ENCODE results near the gene LRFN2.

The LRFN2 gene

DNA sequence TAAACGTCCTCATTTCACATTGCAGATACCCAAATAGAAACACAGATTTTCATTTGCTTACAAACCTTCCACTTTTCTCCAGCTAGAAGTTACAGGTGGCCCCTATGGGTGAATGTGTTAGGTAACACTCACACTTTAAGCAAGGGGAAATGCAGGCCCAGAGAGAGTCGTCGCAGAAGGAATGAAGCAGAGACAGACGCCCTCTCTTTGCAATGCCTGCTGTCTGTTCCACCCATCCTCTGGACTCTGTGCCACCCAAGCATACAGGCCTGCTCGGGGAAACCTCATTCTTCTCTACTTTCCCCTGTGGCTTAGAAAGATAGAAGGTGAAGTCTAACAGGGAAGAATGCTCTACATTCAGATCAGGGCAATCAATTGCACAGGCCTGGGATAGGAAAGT, 57.2 kb downstream of the LRFN2 start:
- Histone ChIP-seq H4K91ac (ENCODE audit: low read depth, low read length, poor library complexity) (no peak overlapping the region), H3K9ac (ENCODE audit: low read depth, low read length, poor library complexity) (no peak overlapping the region), H3K27me3 (ENCODE audit: control insufficient read depth in 3 of 3, insufficient read depth in 3 of 3, low read depth in 1 of 3, low read length in 3 of 3) (no peaks in the 10 kb centered on the region), H3K79me1 (ENCODE audit: low read depth, low read length) (no peaks in the 10 kb centered on the region), H3K4me3 (ENCODE audit: low read length in 2 of 2) (no peak overlapping the region), H2BK15ac (ENCODE audit: low read length) (no peak overlapping the region), H2BK5ac (ENCODE audit: low read length) (no peak overlapping the region), H3K27ac (replicated peaks; ENCODE audit: low read length) (no peak overlapping the region), H2AK5ac (ENCODE audit: low read depth, low read length) (no peak overlapping the region), H3K4me1 (ENCODE audit: control insufficient read depth in 2 of 2, insufficient read depth in 1 of 2, low read depth in 1 of 2, low read length in 2 of 2) (no peaks in the 10 kb centered on the region), H3K14ac (ENCODE audit: low read length) (no peak overlapping the region), H4K8ac (ENCODE audit: low read depth, low read length) (no peak overlapping the region), H3K4me2 (ENCODE audit: insufficient read depth, low read length, poor library complexity, severe bottlenecking) (no peak overlapping the region), H3K4ac (ENCODE audit: low read length) (no peak overlapping the region), H2AFZ (ENCODE audit: low read length) (no peak overlapping the region), H3K23ac (ENCODE audit: low read depth, low read length, poor library complexity) (no peak overlapping the region), H2BK12ac (ENCODE audit: low read length) (no peak overlapping the region), H3K36me3 (replicated peaks in 1 of 2; ENCODE audit: control insufficient read depth in 2 of 2, insufficient read depth in 2 of 2, low read length in 2 of 2) (no peaks in the 10 kb centered on the region), H3K18ac (ENCODE audit: low read length) (no peak overlapping the region), H3K9me3 (replicated peaks in 1 of 2; ENCODE audit: control insufficient read depth in 2 of 2, insufficient read depth in 1 of 2, low read depth in 1 of 2, low read length in 2 of 2) (no peaks in the 10 kb centered on the region), H2BK120ac (ENCODE audit: low read depth, low read length) (no peak overlapping the region)
- DNase-seq (ENCODE audit: low spot score): no peak
- no CpG with 5 or more reads among the region's 5 CpGs for WGBS, 2 donors (ENCODE audit: extremely low coverage in 2 of 2, insufficient read length in 2 of 2, insufficient replicate concordance in 1 of 2)

DNA sequence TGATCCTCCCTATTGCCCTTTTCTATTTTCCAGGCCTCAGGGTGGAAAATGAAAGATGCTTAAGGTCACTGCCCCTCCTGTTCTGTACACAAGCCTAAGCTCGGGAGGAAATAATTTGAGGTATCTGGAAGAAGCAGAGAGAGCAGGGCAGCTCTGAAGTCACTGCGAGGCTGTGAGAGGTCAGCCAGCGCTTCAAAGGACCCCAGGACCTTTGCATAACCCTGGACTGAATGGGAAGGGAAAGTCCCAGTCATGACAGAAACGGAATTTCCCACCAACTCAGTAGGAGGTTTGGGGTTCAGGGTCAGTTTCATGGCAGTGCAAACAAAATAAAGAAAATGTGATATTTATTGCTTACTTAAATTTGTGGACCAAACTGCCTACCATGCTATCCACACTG, 58.1 kb downstream of the LRFN2 start:
- no peak for DNase-seq (ENCODE audit: low spot score)
- no peak overlapping the region for H2BK15ac ChIP-seq (ENCODE audit: low read length)
- no peak overlapping the region for H3K4me2 ChIP-seq (ENCODE audit: insufficient read depth, low read length, poor library complexity, severe bottlenecking)
- no peak overlapping the region for H4K91ac ChIP-seq (ENCODE audit: low read depth, low read length, poor library complexity)
- no peak overlapping the region for H3K18ac ChIP-seq (ENCODE audit: low read length)
- no peak overlapping the region for H3K27ac ChIP-seq (replicated peaks; ENCODE audit: low read length)
- H3K14ac ChIP-seq (ENCODE audit: low read length): no peak overlapping the region
- no CpG with 5 or more reads among the region's 4 CpGs for WGBS, 2 donors (ENCODE audit: extremely low coverage in 2 of 2, insufficient read length in 2 of 2, insufficient replicate concordance in 1 of 2)
- no peaks in the 10 kb centered on the region for H3K79me1 ChIP-seq (ENCODE audit: low read depth, low read length)
- no peak overlapping the region for H3K4me3 ChIP-seq (ENCODE audit: low read length in 2 of 2)
- no peaks in the 10 kb centered on the region for H3K27me3 ChIP-seq (ENCODE audit: control insufficient read depth in 3 of 3, insufficient read depth in 3 of 3, low read depth in 1 of 3, low read length in 3 of 3)
- H2BK5ac ChIP-seq (ENCODE audit: low read length): no peak overlapping the region
- H3K4me1 ChIP-seq (ENCODE audit: control insufficient read depth in 2 of 2, insufficient read depth in 1 of 2, low read depth in 1 of 2, low read length in 2 of 2): peaks cover 0 to 5% of the 10 kb centered on the region in 2 donors
- no peak overlapping the region for H2BK12ac ChIP-seq (ENCODE audit: low read length)
- H3K36me3 ChIP-seq (replicated peaks in 1 of 2; ENCODE audit: control insufficient read depth in 2 of 2, insufficient read depth in 2 of 2, low read length in 2 of 2): no peaks in the 10 kb centered on the region
- no peak overlapping the region for H2BK120ac ChIP-seq (ENCODE audit: low read depth, low read length)
- H3K9ac ChIP-seq (ENCODE audit: low read depth, low read length, poor library complexity): no peak overlapping the region
- H3K23ac ChIP-seq (ENCODE audit: low read depth, low read length, poor library complexity): no peak overlapping the region
- no peaks in the 10 kb centered on the region for H3K9me3 ChIP-seq (replicated peaks in 1 of 2; ENCODE audit: control insufficient read depth in 2 of 2, insufficient read depth in 1 of 2, low read depth in 1 of 2, low read length in 2 of 2)
- no peak overlapping the region for H2AK5ac ChIP-seq (ENCODE audit: low read depth, low read length)
- no peak overlapping the region for H2AFZ ChIP-seq (ENCODE audit: low read length)
- H4K8ac ChIP-seq (ENCODE audit: low read depth, low read length): no peak overlapping the region
- no peak overlapping the region for H3K4ac ChIP-seq (ENCODE audit: low read length)

DNA sequence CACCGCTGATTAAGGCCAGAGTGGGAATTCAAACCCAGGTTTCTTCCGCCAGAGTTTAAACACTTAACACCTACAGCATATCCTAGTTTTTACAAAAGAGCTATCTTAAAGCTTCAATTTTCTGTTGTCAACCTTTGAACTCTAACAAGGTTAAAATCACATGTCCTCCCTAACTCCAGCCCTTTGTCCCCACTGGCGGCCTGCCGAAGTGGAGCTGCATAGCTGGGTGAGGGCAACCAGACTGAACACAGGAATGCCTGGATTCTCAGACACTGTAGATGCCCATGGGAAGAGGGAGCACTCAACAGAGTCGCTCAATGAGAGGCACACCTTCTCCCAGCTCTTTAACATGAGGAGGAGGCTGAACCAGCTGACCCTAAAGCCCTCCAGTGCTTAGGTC, 59.1 kb downstream of the LRFN2 start:
- no peak overlapping the region for H3K4me2 ChIP-seq (ENCODE audit: insufficient read depth, low read length, poor library complexity, severe bottlenecking)
- peak overlapping the region; percentile 67 for H3K18ac ChIP-seq (ENCODE audit: low read length)
- no peak overlapping the region for H4K8ac ChIP-seq (ENCODE audit: low read depth, low read length)
- no peak overlapping the region for H3K14ac ChIP-seq (ENCODE audit: low read length)
- no peaks in the 10 kb centered on the region for H3K27me3 ChIP-seq (ENCODE audit: control insufficient read depth in 3 of 3, insufficient read depth in 3 of 3, low read depth in 1 of 3, low read length in 3 of 3)
- no peaks in the 10 kb centered on the region for H3K79me1 ChIP-seq (ENCODE audit: low read depth, low read length)
- no peak overlapping the region for H4K91ac ChIP-seq (ENCODE audit: low read depth, low read length, poor library complexity)
- H2BK120ac ChIP-seq (ENCODE audit: low read depth, low read length): no peak overlapping the region
- H3K27ac ChIP-seq (replicated peaks; ENCODE audit: low read length): no peak overlapping the region
- no peak overlapping the region for H3K9ac ChIP-seq (ENCODE audit: low read depth, low read length, poor library complexity)
- H2BK12ac ChIP-seq (ENCODE audit: low read length): no peak overlapping the region
- H3K4me1 ChIP-seq (ENCODE audit: control insufficient read depth in 2 of 2, insufficient read depth in 1 of 2, low read depth in 1 of 2, low read length in 2 of 2): peaks cover 0 to 10% of the 10 kb centered on the region in 2 donors
- H3K36me3 ChIP-seq (replicated peaks in 1 of 2; ENCODE audit: control insufficient read depth in 2 of 2, insufficient read depth in 2 of 2, low read length in 2 of 2): no peaks in the 10 kb centered on the region
- no peaks in the 10 kb centered on the region for H3K9me3 ChIP-seq (replicated peaks in 1 of 2; ENCODE audit: control insufficient read depth in 2 of 2, insufficient read depth in 1 of 2, low read depth in 1 of 2, low read length in 2 of 2)
- no peak overlapping the region for H2BK15ac ChIP-seq (ENCODE audit: low read length)
- H2AK5ac ChIP-seq (ENCODE audit: low read depth, low read length): no peak overlapping the region
- H2BK5ac ChIP-seq (ENCODE audit: low read length): no peak overlapping the region
- H3K4ac ChIP-seq (ENCODE audit: low read length): no peak overlapping the region
- H2AFZ ChIP-seq (ENCODE audit: low read length): no peak overlapping the region
- DNase-seq (ENCODE audit: low spot score): no peak
- WGBS, 2 donors (ENCODE audit: extremely low coverage in 2 of 2, insufficient read length in 2 of 2, insufficient replicate concordance in 1 of 2): no CpG with 5 or more reads among the region's 5 CpGs
- no peak overlapping the region for H3K4me3 ChIP-seq (ENCODE audit: low read length in 2 of 2)
- no peak overlapping the region for H3K23ac ChIP-seq (ENCODE audit: low read depth, low read length, poor library complexity)

DNA sequence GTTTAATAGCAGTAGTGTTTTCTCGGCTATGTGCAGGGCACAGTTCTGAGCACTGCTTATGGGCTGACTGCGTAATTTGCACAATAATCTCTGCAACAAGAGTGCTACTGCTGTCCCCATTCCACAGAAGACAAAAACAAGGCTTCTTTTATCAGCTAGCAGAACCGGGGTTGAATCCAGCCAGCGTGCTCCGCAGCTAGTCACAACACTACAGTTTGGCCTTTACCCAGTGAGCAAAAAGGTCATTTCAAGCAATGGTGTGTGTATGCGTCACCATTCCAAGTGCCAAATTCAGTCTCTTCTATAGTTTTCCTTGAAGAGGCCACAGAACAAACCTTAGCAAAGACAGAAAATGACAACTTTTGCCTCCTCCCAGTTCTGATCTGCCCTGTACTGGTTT, 61.1 kb downstream of the LRFN2 start:
- H3K4me3 ChIP-seq (ENCODE audit: low read length in 2 of 2): no peak overlapping the region
- no peak overlapping the region for H3K23ac ChIP-seq (ENCODE audit: low read depth, low read length, poor library complexity)
- no peak overlapping the region for H2BK12ac ChIP-seq (ENCODE audit: low read length)
- no peak overlapping the region for H3K14ac ChIP-seq (ENCODE audit: low read length)
- H3K27ac ChIP-seq (replicated peaks; ENCODE audit: low read length): no peak overlapping the region
- H3K27me3 ChIP-seq (ENCODE audit: control insufficient read depth in 3 of 3, insufficient read depth in 3 of 3, low read depth in 1 of 3, low read length in 3 of 3): no peaks in the 10 kb centered on the region
- no peaks in the 10 kb centered on the region for H3K79me1 ChIP-seq (ENCODE audit: low read depth, low read length)
- H2BK5ac ChIP-seq (ENCODE audit: low read length): no peak overlapping the region
- H3K9ac ChIP-seq (ENCODE audit: low read depth, low read length, poor library complexity): peak overlapping the region; percentile 9
- H2AFZ ChIP-seq (ENCODE audit: low read length): no peak overlapping the region
- H4K8ac ChIP-seq (ENCODE audit: low read depth, low read length): no peak overlapping the region
- H3K18ac ChIP-seq (ENCODE audit: low read length): no peak overlapping the region
- no peak overlapping the region for H2AK5ac ChIP-seq (ENCODE audit: low read depth, low read length)
- H2BK120ac ChIP-seq (ENCODE audit: low read depth, low read length): no peak overlapping the region
- WGBS, 2 donors (ENCODE audit: extremely low coverage in 2 of 2, insufficient read length in 2 of 2, insufficient replicate concordance in 1 of 2): no CpG with 5 or more reads among the region's 6 CpGs
- DNase-seq (ENCODE audit: low spot score): no peak
- peaks cover 0 to 10% of the 10 kb centered on the region in 2 donors for H3K4me1 ChIP-seq (ENCODE audit: control insufficient read depth in 2 of 2, insufficient read depth in 1 of 2, low read depth in 1 of 2, low read length in 2 of 2)
- H3K4ac ChIP-seq (ENCODE audit: low read length): no peak overlapping the region
- no peaks in the 10 kb centered on the region for H3K9me3 ChIP-seq (replicated peaks in 1 of 2; ENCODE audit: control insufficient read depth in 2 of 2, insufficient read depth in 1 of 2, low read depth in 1 of 2, low read length in 2 of 2)
- no peak overlapping the region for H2BK15ac ChIP-seq (ENCODE audit: low read length)
- H4K91ac ChIP-seq (ENCODE audit: low read depth, low read length, poor library complexity): no peak overlapping the region
- no peak overlapping the region for H3K4me2 ChIP-seq (ENCODE audit: insufficient read depth, low read length, poor library complexity, severe bottlenecking)
- H3K36me3 ChIP-seq (replicated peaks in 1 of 2; ENCODE audit: control insufficient read depth in 2 of 2, insufficient read depth in 2 of 2, low read length in 2 of 2): no peaks in the 10 kb centered on the region
